ENCODE data around the gene TOR1A. TPM values are rescaled to one million over a fixed set of nuclear protein-coding genes. Genes with fewer than 3 reads are reported as not detected.
A peak's percentile ranks its signal among the peaks of the same experiment; 100 is the strongest.

TOR1A gene
- total and polyA plus RNA-seq, 12 donors: 10.9 to 19.8 (median 13.3) TPM

GRCh38 chr9:129850821-129851550 is 27.1 kb upstream of the TOR1A start:
- intact Hi-C loops (cut with DNase I): no loop called here
- H3K27me3 ChIP-seq: no peaks in the 10 kb centered on the region
- H3K4me3 ChIP-seq: no peak overlapping the region
- peaks cover 0 to 68% (median 21%) of the 10 kb centered on the region in 9 donors for H3K36me3 ChIP-seq
- no peaks in the 10 kb centered on the region for H3K9me3 ChIP-seq
- H3K27ac ChIP-seq: no peak overlapping the region
- WGBS, 2 donors: 89 to 92% methylated on average over 6 of the region's 6 CpGs
- TF ChIP-seq CTCF (IDR thresholded peaks at IDR 0.05): no peak
- ATAC-seq: no peak
- peaks cover 0 to 7% (median 0%) of the 10 kb centered on the region in 9 donors for H3K4me1 ChIP-seq
- DNase-seq: no peak

GRCh38 chr9:129849901-129850300 is 26.0 kb upstream of the TOR1A start:
- no peaks in the 10 kb centered on the region for H3K27me3 ChIP-seq
- peaks cover 0 to 14% (median 0%) of the 10 kb centered on the region in 9 donors for H3K4me1 ChIP-seq
- no peak for TF ChIP-seq CTCF (IDR thresholded peaks at IDR 0.05)
- DNase-seq: no peak
- intact Hi-C loops (cut with DNase I): no loop called here
- no peaks in the 10 kb centered on the region for H3K9me3 ChIP-seq
- no peak overlapping the region for H3K27ac ChIP-seq
- ATAC-seq: no peak
- peaks cover 0 to 59% (median 19%) of the 10 kb centered on the region in 9 donors for H3K36me3 ChIP-seq
- H3K4me3 ChIP-seq: no peak overlapping the region
- WGBS, 2 donors: 68 to 79% methylated on average over 6 of the region's 6 CpGs

GRCh38 chr9:129848712-129849441 is 24.9 kb upstream of the TOR1A start:
- Histone ChIP-seq H3K27me3 (no peaks in the 10 kb centered on the region), H3K27ac (no peak overlapping the region), H3K4me1 (peaks cover 0 to 14% (median 0%) of the 10 kb centered on the region in 9 donors), H3K36me3 (peaks cover 0 to 49% (median 16%) of the 10 kb centered on the region in 9 donors), H3K9me3 (no peaks in the 10 kb centered on the region), H3K4me3 (no peak overlapping the region)
- WGBS, 2 donors: 70 to 76% methylated on average over 4 of the region's 4 CpGs
- no peak for TF ChIP-seq CTCF (IDR thresholded peaks at IDR 0.05)
- DNase-seq: no peak
- intact Hi-C loops (cut with DNase I): no loop called here
- peak in 1 of 8 donors; percentile 55 for ATAC-seq

- no peak for DNase-seq
- WGBS, 2 donors: 64 to 75% methylated on average over 2 of the region's 2 CpGs
- intact Hi-C loops (cut with DNase I): no loop called here
Measured at GRCh38 chr9:129845373-129845772, 21.4 kb upstream of the TOR1A start.

More at GRCh38 chr9:129845373-129845772, 21.4 kb upstream of the TOR1A start:
- Histone ChIP-seq H3K4me1 (peaks cover 0 to 14% (median 0%) of the 10 kb centered on the region in 9 donors), H3K4me3 (no peak overlapping the region), H3K27ac (no peak overlapping the region), H3K9me3 (no peaks in the 10 kb centered on the region), H3K36me3 (peaks cover 0 to 22% (median 0%) of the 10 kb centered on the region in 9 donors), H3K27me3 (no peaks in the 10 kb centered on the region)
- no peak for ATAC-seq
- TF ChIP-seq CTCF (IDR thresholded peaks at IDR 0.05): no peak

All from heart right ventricle (tissue), 16 donors.